22Rv1 (cell line): ENCODE measurements around the gene MAP6D1.

Experiments used
- H3K27ac ChIP-seq: fragments of 450-650 bp; 2 replicates; pipeline ENCODE4 v1.5.1; 2017
- CTCF ChIP-seq: fragments of 450-650 bp; IDR thresholded peaks from 2 replicates; pipeline ENCODE4 v1.5.1; 2017; ENCODE audit warnings: mild to moderate bottlenecking
- ZFX ChIP-seq: fragments of 450-650 bp; IDR thresholded peaks from 2 replicates; pipeline ENCODE4 v1.6.1; 2017; ENCODE audit warnings: antibody characterized with exemption, borderline replicate concordance

The MAP6D1 gene

DNA sequence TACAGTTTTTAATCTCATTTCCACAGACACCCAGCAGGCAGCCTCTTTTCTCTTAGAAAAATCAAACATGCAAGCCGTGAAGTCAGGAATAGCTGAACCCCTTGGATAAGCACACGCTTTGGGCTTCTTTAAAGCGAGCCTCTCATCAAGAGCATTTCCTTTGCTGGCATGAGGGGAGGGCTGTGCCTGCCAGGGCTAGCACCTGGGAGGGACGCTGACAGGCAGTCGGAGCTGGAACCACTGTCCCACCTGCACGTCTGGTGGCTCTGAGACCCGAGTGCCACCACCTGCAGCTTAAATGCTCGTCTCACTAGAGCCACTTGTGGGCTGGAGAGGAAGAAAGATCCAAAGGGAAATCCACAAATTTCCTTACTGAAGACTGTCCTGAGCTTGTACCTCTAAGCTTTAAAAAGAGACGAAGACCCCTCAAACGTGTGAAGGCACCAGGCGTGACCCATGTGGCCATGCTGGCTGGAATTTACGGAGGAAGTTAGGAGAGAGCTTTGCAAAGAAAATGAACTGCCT, 9.4 kb downstream of the MAP6D1 start:
- H3K27ac ChIP-seq: no peak overlapping the region
- TF ChIP-seq ZFX (no peak), CTCF (no peak)

- H3K27ac ChIP-seq: no peak overlapping the region
Measured at GRCh38 chr3:183815563-183815940, 9.8 kb downstream of the MAP6D1 start.

GRCh38 chr3:183814240-183814639, 11.1 kb downstream of the MAP6D1 start:
- no peak overlapping the region for H3K27ac ChIP-seq
- no peak for TF ChIP-seq ZFX
- no peak for TF ChIP-seq CTCF

More at GRCh38 chr3:183815563-183815940, 9.8 kb downstream of the MAP6D1 start:
- TF ChIP-seq CTCF (no peak), ZFX (no peak)

GRCh38 chr3:183812761-183813445, 12.5 kb downstream of the MAP6D1 start:
- H3K27ac ChIP-seq: no peak overlapping the region
- TF ChIP-seq CTCF (no peak), ZFX (no peak)

DNA sequence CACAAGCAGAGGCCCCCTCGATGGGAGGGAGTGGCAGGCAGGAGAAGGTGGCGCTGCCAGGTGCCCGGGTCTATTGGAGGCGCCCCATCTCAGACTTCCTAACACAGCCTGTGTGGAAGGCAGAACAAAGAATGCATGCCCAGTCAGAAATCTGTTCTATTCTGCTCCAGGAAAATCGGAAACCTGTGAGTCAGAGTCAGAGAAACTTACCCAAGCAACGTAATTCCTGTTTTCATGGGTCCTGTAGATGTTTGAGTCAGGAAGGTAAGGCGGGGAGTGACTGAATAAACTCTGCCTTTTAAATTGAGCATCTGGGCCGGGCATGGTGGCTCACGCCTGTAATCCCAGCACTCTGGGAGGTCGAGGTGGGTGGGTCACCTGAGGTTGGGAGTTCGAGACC, 13.7 kb downstream of the MAP6D1 start:
- TF ChIP-seq ZFX (no peak), CTCF (no peak)
- no peak overlapping the region for H3K27ac ChIP-seq

DNA sequence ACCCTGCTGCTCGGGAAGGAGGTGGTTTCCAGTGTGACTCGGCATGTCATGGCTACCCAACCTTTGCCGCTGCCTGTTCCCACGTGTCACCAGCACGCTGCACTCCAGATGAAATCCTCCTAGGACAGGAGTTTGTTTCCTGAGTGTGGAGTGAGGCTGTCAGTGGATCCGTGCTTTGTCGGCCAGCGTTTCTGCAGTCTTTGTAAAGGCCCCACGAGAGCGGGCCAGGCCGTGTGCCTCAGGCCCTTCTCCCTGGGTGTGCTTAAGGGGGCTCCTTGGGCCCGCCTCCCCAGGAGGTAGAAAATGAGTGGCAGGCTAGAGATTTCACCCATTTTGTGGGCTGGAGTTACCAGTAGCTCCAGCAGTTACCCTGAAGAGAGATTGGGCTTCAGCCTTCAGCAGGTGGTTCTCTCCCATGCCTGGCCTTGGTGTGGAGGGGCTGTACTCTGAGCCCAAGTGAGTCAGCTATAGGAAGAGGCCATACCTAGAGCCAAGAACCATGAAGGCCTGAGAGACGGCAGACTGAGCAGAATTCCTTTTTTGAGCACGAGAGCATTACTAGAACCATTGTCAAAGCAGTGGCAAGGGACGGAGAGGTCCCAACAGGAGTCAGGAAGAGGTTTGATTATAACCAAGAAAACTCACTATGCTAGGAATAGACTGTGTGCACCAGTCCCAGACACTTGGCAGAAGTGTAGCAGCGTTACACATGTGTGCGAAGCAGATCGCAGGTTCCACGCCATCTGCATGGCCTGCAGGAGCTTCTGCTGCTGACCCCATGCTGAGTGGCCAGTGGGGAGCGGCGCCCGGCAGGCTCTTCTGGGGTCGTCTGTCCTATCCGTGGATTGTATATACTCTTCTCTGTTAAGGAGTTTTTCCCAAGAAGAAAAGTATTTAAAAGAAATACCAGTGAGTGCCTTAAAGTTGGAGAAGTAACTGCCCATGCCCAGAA, 14.5 kb downstream of the MAP6D1 start:
- TF ChIP-seq ZFX: no peak
- no peak for TF ChIP-seq CTCF
- H3K27ac ChIP-seq: no peak overlapping the region
